HL-60 (cell line): ENCODE data around the gene IGSF8.

ENCODE experiments used
- DNase-seq, 2 experiments: peaks; one replicate each; pipeline ENCODE4 v3.0.0-alpha.2; 2010 to 2020; ENCODE audit warnings: low read depth in 1 of 2, low spot score in 1 of 2
- H3K27ac ChIP-seq: fragments of 250-450 bp; sonication (Bioruptor Pico); replicated peaks from 2 replicates; pipeline ENCODE4 v1.5.1; 2020; ENCODE audit warnings: mild to moderate bottlenecking, moderate library complexity
- H3K27me3 ChIP-seq: fragments of 250-450 bp; sonication (Bioruptor Pico); 2 replicates; pipeline ENCODE4 v1.5.1; 2021; ENCODE audit warnings: mild to moderate bottlenecking, moderate library complexity; ENCODE audit not compliant: insufficient read depth, poor library complexity, severe bottlenecking
- H3K4me3 ChIP-seq: replicated peaks from 2 replicates; pipeline ENCODE4 v1.5.1; 2011; ENCODE audit warnings: mild to moderate bottlenecking, control low read depth, low read length; ENCODE audit not compliant: insufficient read depth
- GABPA ChIP-seq: IDR thresholded peaks from 2 replicates; pipeline ENCODE4 v1.6.1; 2012; ENCODE audit warnings: low read depth
- POLR2AphosphoS5 ChIP-seq: IDR thresholded peaks from 2 replicates; pipeline ENCODE4 v1.6.1; 2012; ENCODE audit warnings: low read depth
- SPI1 ChIP-seq: IDR thresholded peaks from 2 replicates; pipeline ENCODE4 v1.6.1; 2012; ENCODE audit warnings: low read depth, mild to moderate bottlenecking, borderline replicate concordance
- TF ChIP-seq, protein P1 (sequence below): IDR thresholded peaks from one replicate; pipeline ENCODE4 v1.5.1; 2011; ENCODE audit warnings: low read length, control low read depth, inconsistent platforms; ENCODE audit not compliant: insufficient read depth
- TF ChIP-seq, protein P2 (sequence below): IDR thresholded peaks from 2 replicates; pipeline ENCODE4 v1.6.1; 2012; ENCODE audit warnings: low read depth; ENCODE audit not compliant: insufficient replicate concordance

The IGSF8 gene

DNA sequence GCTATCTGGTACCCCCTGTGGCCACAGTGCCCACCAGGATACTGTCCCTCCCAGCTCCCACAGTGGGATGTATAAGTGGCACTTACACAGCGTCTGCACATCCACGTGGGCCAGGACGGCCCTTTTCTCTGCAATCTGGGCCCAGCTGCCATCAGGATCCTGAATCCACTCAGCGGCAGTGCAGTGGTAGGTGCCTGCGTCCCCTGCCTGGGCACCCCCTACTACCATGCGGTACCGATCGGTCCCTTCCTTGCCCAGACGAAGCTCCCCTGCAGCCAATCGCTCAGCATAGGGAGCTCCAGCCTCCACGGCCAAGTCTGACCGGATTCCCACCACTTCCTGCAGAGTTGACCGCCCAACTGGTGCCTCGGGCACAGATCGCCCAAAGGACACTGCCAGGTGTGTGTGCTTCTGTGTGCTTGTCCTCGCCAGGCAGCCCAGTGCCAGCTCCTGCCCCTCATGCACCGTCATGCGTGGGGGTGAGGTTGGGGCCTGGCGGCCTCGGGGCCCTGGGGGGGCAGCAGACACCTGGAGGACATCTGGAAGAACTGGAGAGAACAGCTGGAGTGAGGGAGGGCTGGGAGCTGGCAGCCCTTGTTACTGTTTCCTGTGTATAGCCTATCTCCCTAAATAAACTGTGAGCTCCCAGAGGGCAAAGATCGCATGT, 4.7 kb downstream of the IGSF8 start:
- H3K27ac ChIP-seq: no peak overlapping the region

DNA sequence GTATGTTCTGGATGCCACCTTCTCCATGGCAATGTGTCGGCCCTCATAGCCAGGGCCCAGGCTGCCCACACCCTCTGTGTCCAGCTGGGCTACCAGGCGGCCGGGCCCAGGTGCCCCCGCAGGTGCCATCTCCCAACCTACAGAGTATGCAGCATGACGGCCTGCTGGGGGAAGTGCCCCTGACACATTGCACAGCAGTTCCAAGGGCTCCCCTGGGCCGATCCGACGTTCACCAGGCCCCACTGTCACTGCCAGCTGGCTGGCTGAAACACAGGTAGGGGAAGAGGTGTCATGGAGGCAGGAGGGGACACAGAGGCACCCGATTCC, 5.4 kb downstream of the IGSF8 start:
- no peak overlapping the region for H3K4me3 ChIP-seq
- TF ChIP-seq GABPA (no peak), POLR2AphosphoS5 (no peak), SPI1 (no peak)
- TF ChIP-seq, protein P1, sequence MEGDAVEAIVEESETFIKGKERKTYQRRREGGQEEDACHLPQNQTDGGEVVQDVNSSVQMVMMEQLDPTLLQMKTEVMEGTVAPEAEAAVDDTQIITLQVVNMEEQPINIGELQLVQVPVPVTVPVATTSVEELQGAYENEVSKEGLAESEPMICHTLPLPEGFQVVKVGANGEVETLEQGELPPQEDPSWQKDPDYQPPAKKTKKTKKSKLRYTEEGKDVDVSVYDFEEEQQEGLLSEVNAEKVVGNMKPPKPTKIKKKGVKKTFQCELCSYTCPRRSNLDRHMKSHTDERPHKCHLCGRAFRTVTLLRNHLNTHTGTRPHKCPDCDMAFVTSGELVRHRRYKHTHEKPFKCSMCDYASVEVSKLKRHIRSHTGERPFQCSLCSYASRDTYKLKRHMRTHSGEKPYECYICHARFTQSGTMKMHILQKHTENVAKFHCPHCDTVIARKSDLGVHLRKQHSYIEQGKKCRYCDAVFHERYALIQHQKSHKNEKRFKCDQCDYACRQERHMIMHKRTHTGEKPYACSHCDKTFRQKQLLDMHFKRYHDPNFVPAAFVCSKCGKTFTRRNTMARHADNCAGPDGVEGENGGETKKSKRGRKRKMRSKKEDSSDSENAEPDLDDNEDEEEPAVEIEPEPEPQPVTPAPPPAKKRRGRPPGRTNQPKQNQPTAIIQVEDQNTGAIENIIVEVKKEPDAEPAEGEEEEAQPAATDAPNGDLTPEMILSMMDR: no peak
- TF ChIP-seq, protein P2, sequence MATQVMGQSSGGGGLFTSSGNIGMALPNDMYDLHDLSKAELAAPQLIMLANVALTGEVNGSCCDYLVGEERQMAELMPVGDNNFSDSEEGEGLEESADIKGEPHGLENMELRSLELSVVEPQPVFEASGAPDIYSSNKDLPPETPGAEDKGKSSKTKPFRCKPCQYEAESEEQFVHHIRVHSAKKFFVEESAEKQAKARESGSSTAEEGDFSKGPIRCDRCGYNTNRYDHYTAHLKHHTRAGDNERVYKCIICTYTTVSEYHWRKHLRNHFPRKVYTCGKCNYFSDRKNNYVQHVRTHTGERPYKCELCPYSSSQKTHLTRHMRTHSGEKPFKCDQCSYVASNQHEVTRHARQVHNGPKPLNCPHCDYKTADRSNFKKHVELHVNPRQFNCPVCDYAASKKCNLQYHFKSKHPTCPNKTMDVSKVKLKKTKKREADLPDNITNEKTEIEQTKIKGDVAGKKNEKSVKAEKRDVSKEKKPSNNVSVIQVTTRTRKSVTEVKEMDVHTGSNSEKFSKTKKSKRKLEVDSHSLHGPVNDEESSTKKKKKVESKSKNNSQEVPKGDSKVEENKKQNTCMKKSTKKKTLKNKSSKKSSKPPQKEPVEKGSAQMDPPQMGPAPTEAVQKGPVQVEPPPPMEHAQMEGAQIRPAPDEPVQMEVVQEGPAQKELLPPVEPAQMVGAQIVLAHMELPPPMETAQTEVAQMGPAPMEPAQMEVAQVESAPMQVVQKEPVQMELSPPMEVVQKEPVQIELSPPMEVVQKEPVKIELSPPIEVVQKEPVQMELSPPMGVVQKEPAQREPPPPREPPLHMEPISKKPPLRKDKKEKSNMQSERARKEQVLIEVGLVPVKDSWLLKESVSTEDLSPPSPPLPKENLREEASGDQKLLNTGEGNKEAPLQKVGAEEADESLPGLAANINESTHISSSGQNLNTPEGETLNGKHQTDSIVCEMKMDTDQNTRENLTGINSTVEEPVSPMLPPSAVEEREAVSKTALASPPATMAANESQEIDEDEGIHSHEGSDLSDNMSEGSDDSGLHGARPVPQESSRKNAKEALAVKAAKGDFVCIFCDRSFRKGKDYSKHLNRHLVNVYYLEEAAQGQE: no peak
- H3K27ac ChIP-seq: no peak overlapping the region
- H3K27me3 ChIP-seq: no peaks in the 10 kb centered on the region
- DNase-seq: no peak

More for the DNA sequence above, 4.7 kb downstream of the IGSF8 start:
- Histone ChIP-seq H3K27me3 (no peaks in the 10 kb centered on the region), H3K4me3 (no peak overlapping the region)
- TF ChIP-seq, protein P1: no peak
- TF ChIP-seq POLR2AphosphoS5: no peak
- TF ChIP-seq GABPA: no peak
- TF ChIP-seq, protein P2: no peak
- no peak for TF ChIP-seq SPI1
- no peak for DNase-seq

DNA sequence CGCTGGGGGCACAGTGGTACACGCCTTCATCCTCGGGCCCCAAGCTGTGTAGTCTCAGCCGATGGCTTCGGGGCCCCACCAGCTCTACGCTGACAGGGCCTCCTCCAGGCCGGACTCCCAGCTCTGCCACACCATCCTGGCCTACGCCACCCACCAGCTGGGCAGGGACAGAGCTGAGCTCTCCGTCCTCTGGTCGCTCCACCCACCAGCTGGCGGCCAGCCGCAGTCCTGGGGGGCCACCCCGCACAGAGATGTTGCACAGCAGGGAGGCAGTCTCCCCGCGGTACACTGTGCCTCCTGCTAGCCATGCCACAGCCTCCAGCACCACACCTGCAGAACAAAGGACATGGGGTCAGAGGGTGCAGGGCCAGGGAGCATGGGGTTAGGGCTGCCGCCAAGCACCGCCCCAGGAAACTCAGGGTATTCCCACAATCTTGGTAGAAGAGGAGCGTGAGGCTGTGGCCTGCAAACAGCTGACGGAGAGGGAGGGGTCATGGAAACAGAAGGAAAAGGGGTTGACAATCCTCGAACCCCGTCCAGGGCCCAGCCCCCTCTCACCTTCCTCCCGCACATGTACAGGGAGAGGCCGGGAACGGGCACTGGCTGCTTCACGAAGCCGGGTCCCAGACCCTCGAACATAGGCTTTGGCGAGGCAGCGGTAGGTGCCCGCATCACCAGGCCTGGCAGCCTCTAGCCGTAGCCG, 5.9 kb downstream of the IGSF8 start:
- no peak overlapping the region for H3K4me3 ChIP-seq
- no peaks in the 10 kb centered on the region for H3K27me3 ChIP-seq
- no peak for DNase-seq
- TF ChIP-seq, protein P2: no peak
- TF ChIP-seq POLR2AphosphoS5 (no peak), SPI1 (no peak), GABPA (no peak)
- TF ChIP-seq, protein P1: no peak
- H3K27ac ChIP-seq: no peak overlapping the region
